Hepatocyte (in vitro differentiated cells): ENCODE measurements around the gene FAM174C.

Experiments
- EZH2 ChIP-seq: fragments of 200-600 bp; sonication (generic); IDR thresholded peaks from 2 replicates; pipeline ENCODE4 v1.6.1; 2016; ENCODE audit warnings: antibody characterized with exemption, mild to moderate bottlenecking, borderline replicate concordance
- EZH2phosphoT487 ChIP-seq: fragments of 200-600 bp; sonication (generic); IDR thresholded peaks from one replicate; pipeline ENCODE4 v1.6.1; 2018; ENCODE audit warnings: antibody characterized with exemption, mild to moderate bottlenecking, low read depth, moderate library complexity; ENCODE audit not compliant: unreplicated experiment, severe bottlenecking
- TF ChIP-seq, protein P1 (sequence below): fragments of 200-600 bp; sonication (generic); IDR thresholded peaks from 2 replicates; pipeline ENCODE4 v1.5.1; 2016; ENCODE audit warnings: antibody characterized with exemption, mild to moderate bottlenecking; ENCODE audit not compliant: poor library complexity

DNA sequence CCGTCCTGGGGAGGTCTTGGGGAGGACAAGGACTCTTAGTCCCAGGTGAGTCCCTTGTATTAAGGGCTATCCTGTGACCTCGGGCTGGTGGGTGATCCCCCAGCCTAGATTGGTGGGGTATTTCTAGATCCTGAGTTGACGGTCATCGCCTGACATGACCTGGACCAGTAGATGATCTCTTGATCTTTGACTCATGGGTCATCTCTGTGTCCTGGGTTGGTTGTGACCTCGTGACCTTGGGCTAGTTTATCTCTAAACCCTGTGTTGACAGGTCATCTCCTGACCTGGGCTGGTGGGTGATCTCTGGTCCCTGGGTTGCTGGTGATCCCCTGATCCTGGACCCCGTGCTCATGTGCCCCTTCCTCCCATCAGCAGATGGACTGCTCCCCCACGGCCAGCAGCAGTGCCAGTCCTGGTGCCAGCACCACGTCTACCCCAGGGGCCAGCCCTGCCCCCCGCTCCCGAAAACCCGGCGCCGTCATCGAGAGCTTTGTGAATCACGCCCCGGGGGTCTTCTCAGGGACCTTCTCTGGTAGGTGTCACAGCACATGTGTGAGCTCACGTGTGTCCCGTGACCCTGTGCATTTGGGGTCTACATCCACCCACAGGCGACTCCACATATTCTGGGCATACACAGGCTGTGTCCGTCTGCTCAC is 20.7 kb upstream of the FAM174C start:
- TF ChIP-seq, protein P1, sequence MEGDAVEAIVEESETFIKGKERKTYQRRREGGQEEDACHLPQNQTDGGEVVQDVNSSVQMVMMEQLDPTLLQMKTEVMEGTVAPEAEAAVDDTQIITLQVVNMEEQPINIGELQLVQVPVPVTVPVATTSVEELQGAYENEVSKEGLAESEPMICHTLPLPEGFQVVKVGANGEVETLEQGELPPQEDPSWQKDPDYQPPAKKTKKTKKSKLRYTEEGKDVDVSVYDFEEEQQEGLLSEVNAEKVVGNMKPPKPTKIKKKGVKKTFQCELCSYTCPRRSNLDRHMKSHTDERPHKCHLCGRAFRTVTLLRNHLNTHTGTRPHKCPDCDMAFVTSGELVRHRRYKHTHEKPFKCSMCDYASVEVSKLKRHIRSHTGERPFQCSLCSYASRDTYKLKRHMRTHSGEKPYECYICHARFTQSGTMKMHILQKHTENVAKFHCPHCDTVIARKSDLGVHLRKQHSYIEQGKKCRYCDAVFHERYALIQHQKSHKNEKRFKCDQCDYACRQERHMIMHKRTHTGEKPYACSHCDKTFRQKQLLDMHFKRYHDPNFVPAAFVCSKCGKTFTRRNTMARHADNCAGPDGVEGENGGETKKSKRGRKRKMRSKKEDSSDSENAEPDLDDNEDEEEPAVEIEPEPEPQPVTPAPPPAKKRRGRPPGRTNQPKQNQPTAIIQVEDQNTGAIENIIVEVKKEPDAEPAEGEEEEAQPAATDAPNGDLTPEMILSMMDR: no peak
- no peak for TF ChIP-seq EZH2
- TF ChIP-seq EZH2phosphoT487: no peak
